Central memory CD4-positive, alpha-beta T cell (primary cell): ENCODE data around the gene TREML1.
"Not testable (repeated sequence)": the region's sequence is repeated elsewhere in the genome, so short reads cannot be mapped to it uniquely, and the experiment has no call there.

Experiments used
- DNase-seq: peaks from one replicate; pipeline ENCODE4 v3.0.0; 2022

Gene TREML1

GRCh38 chr6:41136911-41137310, 17.2 kb downstream of the TREML1 start:
- DNase-seq: no peak

DNA sequence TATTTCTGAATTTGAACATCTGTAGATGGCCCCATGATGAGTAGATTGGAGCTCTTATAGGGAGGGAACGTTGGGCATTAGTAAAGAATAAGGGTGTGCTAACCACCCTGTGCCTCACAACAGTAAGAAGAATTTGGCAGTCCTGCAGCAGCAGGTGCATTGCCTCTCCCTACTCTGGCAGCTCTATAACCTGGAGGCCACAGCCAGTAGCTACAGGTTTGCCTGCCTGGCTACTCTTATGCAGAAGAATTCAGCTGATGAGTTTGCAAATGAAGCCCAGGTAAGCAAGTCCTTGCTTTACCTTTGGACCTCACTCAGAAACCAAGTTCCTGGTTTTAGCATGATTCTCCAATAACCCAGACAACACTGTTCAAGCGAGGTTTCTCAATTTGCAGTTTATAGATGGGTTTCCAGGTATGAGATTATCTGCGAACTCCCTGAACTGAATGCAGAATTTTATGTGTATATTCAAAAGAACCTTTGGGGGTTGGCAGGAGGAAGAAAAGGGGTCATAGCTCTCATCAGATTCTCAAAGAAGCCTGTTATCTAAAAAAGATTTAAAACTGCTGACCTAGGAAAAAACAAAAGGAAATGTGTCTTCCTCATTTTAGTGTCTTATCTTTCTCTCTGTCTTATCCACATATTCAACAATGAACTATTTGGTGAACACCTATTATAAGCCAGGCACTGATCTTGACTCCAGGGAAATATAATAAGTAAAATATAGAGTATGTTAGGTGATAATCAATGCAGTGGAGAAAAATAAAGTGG, 18.9 kb downstream of the TREML1 start:
- DNase-seq: no peak

DNA sequence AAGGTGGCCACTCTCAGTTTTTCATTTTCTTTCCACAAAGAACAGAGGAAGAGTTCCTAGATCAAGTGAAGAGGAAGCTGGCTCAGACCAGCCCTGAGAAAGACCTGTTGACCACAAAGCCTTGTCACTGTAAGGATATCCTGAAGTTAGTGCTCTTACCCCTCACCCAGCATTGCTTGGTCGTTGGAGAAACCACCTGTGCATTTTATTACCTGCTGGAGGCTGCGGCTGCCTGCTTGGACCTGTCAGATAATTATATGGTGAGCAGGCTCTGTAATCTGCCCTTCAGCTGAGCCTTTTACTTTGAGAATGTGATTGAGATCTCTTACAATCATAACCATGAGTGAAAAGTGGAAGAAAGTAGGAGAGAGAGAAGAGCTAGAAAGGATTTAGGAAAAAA, 21.9 kb downstream of the TREML1 start:
- DNase-seq: no peak

GRCh38 chr6:41125282-41125681, 28.9 kb downstream of the TREML1 start:
- no peak for DNase-seq

- no peak for DNase-seq
Observed at GRCh38 chr6:41122918-41123317, 31.2 kb downstream of the TREML1 start.

GRCh38 chr6:41122373-41122772, 31.8 kb downstream of the TREML1 start:
- no peak for DNase-seq

DNA sequence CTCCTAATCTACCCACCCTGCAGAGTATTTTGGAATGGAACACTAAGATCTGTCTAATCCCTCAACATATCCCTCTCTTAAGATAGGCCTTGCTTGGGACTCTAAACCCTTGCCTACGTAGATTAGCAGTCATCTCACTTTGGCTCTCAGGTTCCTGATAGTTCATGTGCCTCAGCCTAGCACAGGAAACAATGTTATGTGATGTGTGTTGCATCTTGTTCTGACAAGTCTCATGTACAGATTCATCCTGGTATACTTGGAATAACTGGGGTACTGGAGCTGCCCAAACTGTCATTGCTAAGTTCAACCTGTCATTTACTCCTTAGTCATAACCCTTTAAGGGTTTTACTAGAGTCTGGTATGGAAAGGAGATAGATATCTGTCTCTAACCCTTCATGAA, 34.1 kb downstream of the TREML1 start:
- DNase-seq: no peak

DNA sequence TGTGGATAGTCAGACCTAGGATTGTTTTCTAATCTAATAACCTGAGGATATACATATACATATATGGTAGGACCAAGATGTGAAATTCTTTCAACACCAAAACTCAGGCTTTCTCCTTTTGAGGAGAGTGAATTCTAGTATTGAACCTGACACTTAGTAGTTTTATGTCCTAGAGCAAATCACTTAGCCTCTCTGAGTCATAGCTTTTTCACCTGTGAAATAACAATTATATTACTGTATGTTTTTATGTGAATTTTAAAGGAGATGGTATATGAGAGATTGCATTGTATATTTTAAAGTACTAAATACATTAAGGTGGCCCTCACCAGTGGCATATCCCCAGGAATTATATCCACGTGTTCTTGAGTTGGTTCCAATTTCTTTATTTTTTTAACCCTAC, 34.6 kb downstream of the TREML1 start:
- DNase-seq: no peak

GRCh38 chr6:41115027-41115426, 39.1 kb downstream of the TREML1 start:
- DNase-seq: not testable (repeated sequence)

- DNase-seq: no peak
Observed at GRCh38 chr6:41111017-41111416, 43.1 kb downstream of the TREML1 start.

GRCh38 chr6:41103847-41104246, 50.3 kb downstream of the TREML1 start:
- no peak for DNase-seq

DNA sequence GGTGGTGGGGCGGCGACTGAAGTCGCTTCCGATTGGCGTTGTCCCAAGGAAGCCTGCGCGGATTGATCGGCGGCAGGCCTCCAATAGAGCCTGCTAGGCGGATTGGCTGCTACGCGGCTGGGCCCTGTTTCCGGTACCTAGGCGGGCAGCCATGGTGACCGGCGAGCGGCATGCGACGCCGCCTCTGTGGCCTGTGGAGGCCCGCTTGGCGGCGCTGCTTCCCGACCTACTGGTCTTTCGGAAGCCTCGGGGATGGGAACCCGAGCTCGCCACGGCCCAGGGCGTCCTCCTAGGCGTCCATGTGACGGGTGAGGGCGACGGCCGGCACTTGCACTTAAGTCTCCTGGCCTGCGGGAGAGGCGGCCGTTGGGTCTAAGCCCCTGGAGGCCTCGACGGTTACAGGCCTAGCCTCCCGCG, 53.3 kb downstream of the TREML1 start:
- no peak for DNase-seq
